HepG2 (cell line): ENCODE measurements around the gene FTCD. TPM values are rescaled to one million over a fixed set of nuclear protein-coding genes. Genes with fewer than 3 reads are reported as not detected.
"Not testable (repeated sequence)": the region's sequence is repeated elsewhere in the genome, so short reads cannot be mapped to it uniquely, and the experiment has no call there.

Source experiments
- ATAC-seq: fragments of 200-7000 bp; cut with Tn5 transposase; 3 replicates; pipeline ENCODE4 v1.9.1; 2020; ENCODE audit warnings: mild to moderate bottlenecking, moderate library complexity
- BruUV-seq: library from RNA; stranded (reverse); fragments of 400-500 nt; replicated peaks from 2 replicates; lab custom pipeline; 2021; lab: Mats Ljungman, UMichigan
- CTCF ChIA-PET: fragments of 300-600 bp; formaldehyde crosslinking; extraction: SDS; loops from one replicate; lab custom pipeline; 2021; ENCODE audit warnings: low total read pairs, inconsistent platforms, low intra/inter-chr PET ratio; lab: Yijun Ruan, JAX
- POLR2A ChIA-PET: fragments of 350-600 bp; sonication (Branson Sonifier 250); formaldehyde crosslinking; loops from one replicate; lab custom pipeline; 2020; ENCODE audit warnings: antibody characterized with exemption, inconsistent platforms; lab: Yijun Ruan, JAX
- DNase-seq: peaks from one replicate; pipeline ENCODE4 v3.0.0-alpha.2; 2015; ENCODE audit warnings: low spot score
- FAIRE-seq: peaks from 3 replicates; lab custom pipeline; 2011; peaks lifted over from hg19 to GRCh38; lab: Jason Lieb, UNC
- H2AFZ ChIP-seq: one replicate; pipeline ENCODE4 v1.6.1; 2011; ENCODE audit warnings: low read length, inconsistent platforms
- H3K27ac ChIP-seq: fragments of 300-600 bp; 3 replicates; pipeline ENCODE4 v1.8.0; 2011; ENCODE audit warnings: mixed run types, mild to moderate bottlenecking, mixed read lengths, low read length, inconsistent platforms; ENCODE audit not compliant: insufficient read depth; ENCODE audit errors: extremely low read length
- H3K27me3 ChIP-seq, 2 experiments: fragments of 200-600 bp in 1 of 2; 2 replicates in 1 of 2; 3 replicates in 1 of 2; pipeline versions ENCODE4 v1.6.0 to v1.8.0; 2011; ENCODE audit warnings: low read length in 2 of 2, mild to moderate bottlenecking in 2 of 2, moderate library complexity in 2 of 2, inconsistent platforms in 1 of 2; ENCODE audit not compliant: insufficient read depth in 2 of 2, control insufficient read depth in 1 of 2
- H3K36me3 ChIP-seq, 2 experiments: fragments of 200-600 bp in 1 of 2; replicated peaks in 1 of 2; 2 replicates in 1 of 2; 3 replicates in 1 of 2; pipeline versions ENCODE4 v1.5.1 to v1.8.0; 2011; ENCODE audit warnings: low read length in 2 of 2, inconsistent platforms in 1 of 2; ENCODE audit not compliant: insufficient read depth in 2 of 2, control insufficient read depth in 1 of 2
- H3K4me1 ChIP-seq: 2 replicates; pipeline ENCODE4 v1.5.1; 2012; ENCODE audit warnings: low read length, inconsistent platforms; ENCODE audit not compliant: insufficient read depth
- H3K4me2 ChIP-seq: 2 replicates; pipeline ENCODE4 v1.6.0; 2011; ENCODE audit warnings: low read depth, low read length, inconsistent platforms
- H3K4me3 ChIP-seq, 3 experiments: fragments of 200-600 bp in 1 of 3; sonication (generic), shearing (Covaris generic) in 1 of 3; replicated peaks in 1 of 3; 2 replicates each; pipeline ENCODE4 v1.5.1; 2011 to 2016; ENCODE audit warnings: low read length in 3 of 3, inconsistent platforms in 2 of 3, low read depth in 2 of 3, mild to moderate bottlenecking in 2 of 3, control low read depth in 1 of 3, mixed read lengths in 1 of 3; ENCODE audit not compliant: insufficient read depth in 1 of 3
- H3K79me2 ChIP-seq: one replicate; pipeline ENCODE4 v1.6.1; 2011; ENCODE audit warnings: low read length, inconsistent platforms; ENCODE audit not compliant: insufficient read depth
- H3K9ac ChIP-seq: 2 replicates; pipeline ENCODE4 v1.6.0; 2011; ENCODE audit warnings: mild to moderate bottlenecking, low read depth, low read length, inconsistent platforms; ENCODE audit not compliant: insufficient read depth
- H3K9me3 ChIP-seq: 2 replicates; pipeline ENCODE4 v1.5.1; 2012; ENCODE audit warnings: mild to moderate bottlenecking, low read length
- H4K20me1 ChIP-seq: 2 replicates; pipeline ENCODE4 v1.6.0; 2011; ENCODE audit warnings: inconsistent platforms, mild to moderate bottlenecking, low read length, moderate library complexity; ENCODE audit not compliant: insufficient read depth
- FOXM1 ChIP-seq: sonication (generic); formaldehyde crosslinking; IDR thresholded peaks from 2 replicates; pipeline ENCODE4 v1.5.0; 2020; ENCODE audit warnings: missing genetic modification reagents
- GABPA ChIP-seq, 2 experiments: IDR thresholded peaks; 2 replicates each; pipeline ENCODE4 v1.6.1; 2011 to 2016; ENCODE audit warnings: low read depth in 2 of 2, low read length in 1 of 2, missing biosample characterization in 1 of 2, missing genetic modification characterization in 1 of 2
- KAT8 ChIP-seq: IDR thresholded peaks from 2 replicates; pipeline ENCODE4 v1.6.1; 2016; ENCODE audit warnings: missing genetic modification reagents, missing compliant biosample characterization
- MED8 ChIP-seq: sonication (generic); formaldehyde crosslinking; IDR thresholded peaks from 2 replicates; pipeline ENCODE4 v1.8.1; 2023; ENCODE audit warnings: mild to moderate bottlenecking, missing genetic modification reagents; ENCODE audit not compliant: insufficient replicate concordance
- NR2F2 ChIP-seq: IDR thresholded peaks from 2 replicates; pipeline ENCODE4 v1.6.1; 2012; ENCODE audit warnings: low read depth, inconsistent platforms, borderline replicate concordance
- SAP130 ChIP-seq: IDR thresholded peaks from 2 replicates; pipeline ENCODE4 v1.6.1; 2016; ENCODE audit warnings: low read depth
- SRSF1 ChIP-seq: fragments of 200-400 bp; formaldehyde crosslinking; optimal IDR thresholded peaks from 2 replicates; pipeline ENCODE3; 2017; ENCODE audit warnings: mild to moderate bottlenecking, low read depth, low read length, moderate library complexity
- ZNF230 ChIP-seq: sonication (generic); formaldehyde crosslinking; IDR thresholded peaks from 2 replicates; pipeline ENCODE4 v1.4.0; 2020; ENCODE audit warnings: mild to moderate bottlenecking, missing genetic modification reagents
- ZNF350 ChIP-seq: sonication (generic); formaldehyde crosslinking; IDR thresholded peaks from 2 replicates; pipeline ENCODE4 v1.4.0; 2020; ENCODE audit warnings: mild to moderate bottlenecking, low read depth, missing genetic modification reagents, borderline replicate concordance
- WGBS: methylation state at CpG from one replicate; pipeline ENCODE4 v1.1.6; 2017; ENCODE audit warnings: low lambda C conversion rate; 5-methylcytosine and 5-hydroxymethylcytosine counted together
- in situ Hi-C: cut with HindIII; loops from 2 replicates; pipeline ENCODE4 v1.10.0; 2017; ENCODE audit warnings: low pct_unique_long_range_greater_than_20kb; ENCODE audit not compliant: extremely low pct_ligation_motif_present
- intact Hi-C: fragments of 100-400 bp; cut with micrococcal nuclease; formaldehyde crosslinking; loops from one replicate; pipeline ENCODE4 v1.10.0; 2022; ENCODE audit not compliant: unreplicated experiment
- polyA plus RNA-seq, 8 experiments: library from polyadenylated mRNA; depleted of rRNA in 3 of 8; stranded (reverse) in 7 of 8; unstranded in 1 of 8; fragments of >200 nt; fragmentation: Illumina TruSeq in 4 of 8; extraction: Trizol in 4 of 8; gene quantifications; 2 replicates each; pipeline versions ENCODE4 v1.2.1 to v1.2.3, GENCODE V29; 2011 to 2016; ENCODE audit warnings: low read depth in 4 of 8, missing spikeins in 1 of 8, mixed read lengths in 1 of 8; ENCODE audit not compliant: insufficient read depth in 1 of 8
- total RNA-seq, 5 experiments: library from RNA; depleted of rRNA; stranded (reverse); fragments of >200 nt; fragmentation: Illumina TruSeq; extraction: Trizol; gene quantifications; 2 replicates each; pipeline ENCODE4 v1.2.3, GENCODE V29; 2016; ENCODE audit warnings: low read depth in 1 of 5

FTCD gene
- total and polyA plus RNA-seq, 2 of the 13 experiments (the other 11 are each of a cell fraction or from before 2014, with no cell fraction given) = 75.7 to 105 TPM

DNA sequence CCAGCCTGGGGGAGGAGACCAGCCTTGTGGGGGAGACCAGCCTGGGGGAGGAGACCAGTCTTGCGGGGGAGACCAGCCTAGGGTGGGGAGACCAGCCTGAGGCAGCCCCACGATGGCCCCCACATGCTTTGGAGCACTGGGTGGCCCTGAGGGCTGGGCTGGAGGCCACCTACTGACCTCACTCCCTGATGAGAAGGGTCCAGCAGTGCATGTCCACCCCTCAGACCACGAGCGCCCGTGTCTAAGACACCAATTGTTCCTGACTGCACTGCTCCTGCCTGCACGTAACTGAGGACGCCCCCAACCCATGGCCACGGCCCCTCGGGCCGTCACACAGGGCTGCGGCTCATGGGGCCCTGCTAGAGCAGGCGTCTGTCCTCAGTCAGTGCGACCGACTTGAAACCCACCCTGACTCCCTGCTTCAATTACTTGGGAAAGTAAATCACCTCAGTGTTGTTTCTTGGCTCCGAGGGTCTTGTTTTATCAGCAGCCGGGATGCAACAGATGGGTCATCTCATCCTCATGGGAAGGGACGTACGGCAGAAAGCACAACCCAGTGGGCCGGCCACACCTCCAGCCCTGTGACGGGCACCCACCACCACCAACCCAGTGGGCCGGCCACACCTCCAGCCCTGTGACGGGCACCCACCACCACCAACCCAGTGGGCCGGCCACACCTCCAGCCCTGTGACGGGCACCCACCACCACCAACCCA, 28.7 kb upstream of the FTCD start, which contains the start of gene SPATC1L (continued):
- no peak for TF ChIP-seq KAT8
- no peak for TF ChIP-seq SRSF1
- TF ChIP-seq SAP130 (CRISPR knock-in tag) = peak; percentile 55; the same call in 1 of the 2 replicates
- no peak for TF ChIP-seq ZNF350
- TF ChIP-seq GABPA (IDR thresholded peaks at IDR 0.05; ENCODE audit: low read depth, low read length) = no peak; the same call in 1 of the 2 replicates
- no peak for TF ChIP-seq GABPA (CRISPR knock-in tag; IDR thresholded peaks at IDR 0.05; ENCODE audit: low read depth)
- TF ChIP-seq ZNF230 = no peak
- no peak for TF ChIP-seq NR2F2
- TF ChIP-seq MED8 (CRISPR knock-in tag) = no peak
- no peak for TF ChIP-seq FOXM1 (CRISPR knock-in tag)

DNA sequence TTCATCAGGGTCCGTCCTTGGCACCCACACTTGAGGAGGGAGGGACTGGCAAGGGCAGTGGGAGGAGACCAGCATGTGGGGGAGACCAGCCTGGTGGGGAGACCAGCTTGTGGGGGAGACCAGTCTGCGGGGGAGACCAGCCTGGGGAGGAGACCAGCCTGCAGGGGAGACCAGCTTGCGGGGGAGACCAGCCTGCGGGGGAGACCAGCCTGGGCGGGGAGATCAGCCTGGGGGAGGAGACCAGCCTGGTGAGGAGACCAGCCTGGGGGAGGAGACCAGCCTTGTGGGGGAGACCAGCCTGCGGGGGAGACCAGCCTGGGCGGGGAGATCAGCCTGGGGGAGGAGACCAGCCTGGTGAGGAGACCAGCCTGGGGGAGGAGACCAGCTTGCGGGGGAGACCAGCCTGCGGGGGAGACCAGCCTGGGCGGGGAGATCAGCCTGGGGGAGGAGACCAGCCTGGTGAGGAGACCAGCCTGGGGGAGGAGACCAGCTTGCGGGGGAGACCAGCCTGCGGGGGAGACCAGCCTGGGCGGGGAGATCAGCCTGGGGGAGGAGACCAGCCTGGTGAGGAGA, 28.0 kb upstream of the FTCD start:
- H3K79me2 ChIP-seq = not testable (repeated sequence)
- H3K9ac ChIP-seq = 0 out of 2 replicates have a peak overlapping the region, but pooled peaks have one; percentile 63
- 43% methylated on average over 4 of the region's 13 CpGs for WGBS

More for the DNA sequence above, 28.0 kb upstream of the FTCD start:
- ATAC-seq, H3K9me3 ChIP-seq, BruUV-seq, H4K20me1 ChIP-seq, H3K36me3 ChIP-seq, FAIRE-seq, H3K27me3 ChIP-seq, DNase-seq, H2AFZ ChIP-seq, H3K27ac ChIP-seq, in situ Hi-C loops, CTCF ChIA-PET, intact Hi-C loops, POLR2A ChIA-PET: not testable (repeated sequence)
- H3K4me2 ChIP-seq = peak overlapping the region; percentile 71
- H3K4me3 ChIP-seq = peak overlapping the region; percentile 55 to 82 (median 77); a peak in 4 of 6 replicates
- H3K4me1 ChIP-seq = peaks cover 27% of the 10 kb centered on the region
